H1 (cell line): ENCODE data around the gene GSE1. TPM values are rescaled to one million over a fixed set of nuclear protein-coding genes. Genes with fewer than 3 reads are reported as not detected.

Source experiments
- ASH2L ChIP-seq: fragments of 200-600, 300-600 bp; sonication (generic); IDR thresholded peaks from one replicate; pipeline ENCODE4 v1.7.1; 2017; ENCODE audit warnings: low read length
- BACH1 ChIP-seq: IDR thresholded peaks from 2 replicates; pipeline ENCODE4 v1.6.1; 2012; ENCODE audit warnings: low read length, improper control_type of control experiment
- CEBPB ChIP-seq: IDR thresholded peaks from 2 replicates; pipeline ENCODE4 v1.6.1; 2012; ENCODE audit warnings: low read depth, low read length
- CHD2 ChIP-seq: IDR thresholded peaks from 2 replicates; pipeline ENCODE4 v1.6.1; 2012; ENCODE audit warnings: low read length, improper control_type of control experiment
- CTBP2 ChIP-seq: IDR thresholded peaks from 2 replicates; pipeline ENCODE4 v1.7.0; 2011; ENCODE audit warnings: borderline replicate concordance, mild to moderate bottlenecking, moderate library complexity, mixed read lengths, low read length; ENCODE audit not compliant: insufficient read depth, insufficient read length
- EP300 ChIP-seq, 2 experiments: IDR thresholded peaks; 1 replicate in 1 of 2; 2 replicates in 1 of 2; pipeline ENCODE4 v1.6.1; 2011 to 2012; ENCODE audit warnings: low read depth in 2 of 2, low read length in 2 of 2, mild to moderate bottlenecking in 2 of 2, borderline replicate concordance in 1 of 2, inconsistent platforms in 1 of 2, moderate library complexity in 1 of 2
- GTF2F1 ChIP-seq: IDR thresholded peaks from 2 replicates; pipeline ENCODE4 v1.6.1; 2012; ENCODE audit warnings: low read depth, low read length, improper control_type of control experiment, borderline replicate concordance
- JUND ChIP-seq: IDR thresholded peaks from 2 replicates; pipeline ENCODE4 v1.6.1; 2011; ENCODE audit warnings: mild to moderate bottlenecking, improper control_type of control experiment, low read length
- KDM4A ChIP-seq: IDR thresholded peaks from one replicate; pipeline ENCODE4 v1.7.1; 2012; ENCODE audit warnings: low read depth, mild to moderate bottlenecking, moderate library complexity, low read length, inconsistent platforms; ENCODE audit not compliant: severe bottlenecking
- POLR2A ChIP-seq, 2 experiments: IDR thresholded peaks; 1 replicate in 1 of 2; 2 replicates in 1 of 2; pipeline ENCODE4 v1.6.1; 2011; ENCODE audit warnings: low read depth in 2 of 2, low read length in 2 of 2, mild to moderate bottlenecking in 2 of 2; ENCODE audit errors: control extremely low read depth in 1 of 2
- RAD21 ChIP-seq, 2 experiments: IDR thresholded peaks in 1 of 2; conservative IDR thresholded peaks in 1 of 2; 2 replicates each; pipeline ENCODE4 v1.6.1; 2011; ENCODE audit warnings: low read depth in 2 of 2, low read length in 2 of 2, improper control_type of control experiment in 1 of 2, inconsistent platforms in 1 of 2, mild to moderate bottlenecking in 1 of 2, moderate library complexity in 1 of 2
- RBBP5 ChIP-seq: IDR thresholded peaks from 2 replicates; pipeline ENCODE4 v1.7.1; 2012; ENCODE audit warnings: low read depth, mild to moderate bottlenecking, inconsistent platforms, low read length, moderate library complexity, borderline replicate concordance
- RNF2 ChIP-seq: fragments of 200-900, 300-1000 bp; sonication (generic); IDR thresholded peaks from 2 replicates; pipeline ENCODE4 v1.7.1; 2016; ENCODE audit warnings: borderline replicate concordance, low read depth, mild to moderate bottlenecking, antibody characterized with exemption, low read length; ENCODE audit not compliant: poor library complexity, severe bottlenecking; ENCODE audit errors: missing control alignments
- RXRA ChIP-seq: IDR thresholded peaks from 2 replicates; pipeline ENCODE4 v1.6.1; 2011; ENCODE audit warnings: low read depth, mild to moderate bottlenecking, low read length, moderate library complexity; ENCODE audit not compliant: insufficient read depth
- SAP30 ChIP-seq: fragments of 300-600 bp; sonication (generic); IDR thresholded peaks from 2 replicates; pipeline ENCODE4 v1.7.1; 2012; ENCODE audit warnings: low read length, moderate library complexity, mild to moderate bottlenecking, inconsistent platforms; ENCODE audit not compliant: insufficient read depth, insufficient replicate concordance
- SIN3A ChIP-seq, 2 experiments: IDR thresholded peaks in 1 of 2; conservative IDR thresholded peaks in 1 of 2; 2 replicates each; pipeline ENCODE4 v1.6.1; 2011 to 2012; ENCODE audit warnings: low read length in 2 of 2, improper control_type of control experiment in 1 of 2, low read depth in 1 of 2, mild to moderate bottlenecking in 1 of 2
- SIX5 ChIP-seq: IDR thresholded peaks from 2 replicates; pipeline ENCODE4 v1.6.1; 2011; ENCODE audit warnings: mild to moderate bottlenecking, low read depth, low read length
- SP4 ChIP-seq: IDR thresholded peaks from 2 replicates; pipeline ENCODE4 v1.6.1; 2012; ENCODE audit warnings: low read length, inconsistent platforms
- TAF1 ChIP-seq: IDR thresholded peaks from 2 replicates; pipeline ENCODE4 v1.6.1; 2011; ENCODE audit warnings: mild to moderate bottlenecking, low read depth, low read length
- TBP ChIP-seq: IDR thresholded peaks from 2 replicates; pipeline ENCODE4 v1.6.1; 2011; ENCODE audit warnings: low read depth, low read length, improper control_type of control experiment
- TCF12 ChIP-seq: IDR thresholded peaks from 2 replicates; pipeline ENCODE4 v1.6.1; 2011; ENCODE audit warnings: low read depth, mild to moderate bottlenecking, low read length
- polyA plus RNA-seq, 7 experiments: library from polyadenylated mRNA; depleted of rRNA in 3 of 7; stranded (reverse) in 5 of 7; unstranded in 2 of 7; fragments of >200 nt in 5 of 7; fragments of 200-250 nt in 2 of 7; gene quantifications; 1 replicate in 5 of 7; 2 replicates in 1 of 7; 4 replicates in 1 of 7; pipeline versions ENCODE4 v1.2.1 to v1.2.3, GENCODE V29; 2011 to 2013; ENCODE audit warnings: missing spikeins in 2 of 7, mixed read lengths in 2 of 7
- total RNA-seq: library from RNA; stranded (reverse); fragmentation: NEBNext Ultra II Directional; extraction: Animal tissue kit (Norgen Biotek cat#: 25700); gene quantifications from 2 replicates; pipeline ENCODE4 v1.2.1, GENCODE V29; 2021
- TF ChIP-seq, protein P1 (sequence below): IDR thresholded peaks from 2 replicates; pipeline ENCODE4 v1.6.1; 2012; ENCODE audit warnings: low read length, inconsistent platforms

GSE1 gene
- total and polyA plus RNA-seq, 2 of the 8 experiments (the other 6 are each of a cell fraction or from before 2014, with no cell fraction given), result 26.0 to 65.6 TPM

DNA sequence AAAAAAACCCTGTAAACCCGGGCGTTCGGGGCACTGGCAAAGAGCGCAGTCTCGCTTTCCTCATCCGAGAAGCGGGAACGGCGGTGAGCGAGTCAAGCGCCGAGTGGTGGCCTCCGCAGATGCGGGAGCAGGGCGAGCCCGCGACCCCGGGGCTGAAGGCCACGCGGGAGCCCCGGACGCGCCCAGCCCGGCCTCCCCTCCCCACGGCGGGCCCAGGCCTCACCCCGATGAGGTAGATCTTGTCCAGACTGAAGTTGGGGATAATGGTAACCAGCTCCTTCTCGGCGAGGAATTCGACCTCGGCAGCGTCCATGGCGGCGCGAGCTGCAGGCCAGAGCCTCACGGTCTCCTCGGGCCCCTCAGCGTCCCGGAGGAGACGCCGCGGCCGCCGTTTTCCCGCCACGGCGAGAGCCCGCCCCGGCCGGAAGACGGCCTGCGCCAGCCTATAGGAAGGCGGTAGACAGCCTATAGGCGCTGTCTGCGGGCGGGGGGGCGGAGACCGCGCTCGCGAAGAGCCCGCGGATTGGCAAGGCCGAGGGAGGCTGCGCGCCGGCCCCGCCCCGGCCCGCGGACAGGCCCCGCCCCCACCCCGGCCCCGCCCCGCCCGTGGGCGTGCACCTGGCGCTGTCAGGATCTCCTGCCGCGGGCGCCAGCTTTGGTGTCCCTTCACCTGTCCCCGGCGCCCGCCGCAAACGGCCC lies 75.6 kb downstream of the GSE1 start, which contains the start of gene GINS2 (continued):
- TF ChIP-seq TAF1 (peak; percentile 57; the same call in 1 of the 2 replicates), CHD2 (no peak), SP4 (no peak), RBBP5 (0 out of 2 replicates have a peak, but pooled peaks have one; percentile 50), RNF2 (no peak), ASH2L (no peak), RAD21 (IDR thresholded peaks at IDR 0.05 in 1 of 2, conservative IDR thresholded peaks at IDR 0.05 in 1 of 2; ENCODE audit: low read depth in 2 of 2, low read length in 2 of 2) (no peak), TCF12 (no peak), POLR2A (IDR thresholded peaks at IDR 0.05; ENCODE audit: control extremely low read depth in 1 of 2, low read depth in 2 of 2, low read length in 2 of 2) (peak in 1 of 2 experiments; percentile 74; a peak in 2 of 3 replicates), SAP30 (no peak), CEBPB (no peak), SIN3A (conservative IDR thresholded peaks at IDR 0.05 in 1 of 2, IDR thresholded peaks at IDR 0.05 in 1 of 2; ENCODE audit: low read depth in 1 of 2, low read length in 2 of 2) (no peak; a peak in 1 of 4 replicates), CTBP2 (no peak), EP300 (IDR thresholded peaks at IDR 0.05; ENCODE audit: borderline replicate concordance in 1 of 2, low read depth in 2 of 2, low read length in 2 of 2) (no peak), KDM4A (peak; percentile 83), RXRA (no peak), TBP (peak; percentile 43; the same call in 1 of the 2 replicates), SIX5 (no peak), GTF2F1 (no peak), BACH1 (no peak), JUND (no peak)
- TF ChIP-seq, protein P1, sequence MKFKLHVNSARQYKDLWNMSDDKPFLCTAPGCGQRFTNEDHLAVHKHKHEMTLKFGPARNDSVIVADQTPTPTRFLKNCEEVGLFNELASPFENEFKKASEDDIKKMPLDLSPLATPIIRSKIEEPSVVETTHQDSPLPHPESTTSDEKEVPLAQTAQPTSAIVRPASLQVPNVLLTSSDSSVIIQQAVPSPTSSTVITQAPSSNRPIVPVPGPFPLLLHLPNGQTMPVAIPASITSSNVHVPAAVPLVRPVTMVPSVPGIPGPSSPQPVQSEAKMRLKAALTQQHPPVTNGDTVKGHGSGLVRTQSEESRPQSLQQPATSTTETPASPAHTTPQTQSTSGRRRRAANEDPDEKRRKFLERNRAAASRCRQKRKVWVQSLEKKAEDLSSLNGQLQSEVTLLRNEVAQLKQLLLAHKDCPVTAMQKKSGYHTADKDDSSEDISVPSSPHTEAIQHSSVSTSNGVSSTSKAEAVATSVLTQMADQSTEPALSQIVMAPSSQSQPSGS, result no peak
